HG02981 (cell line): Measurements from ENCODE around the gene GOLGA6L10.
"Not testable (repeated sequence)": the region's sequence is repeated elsewhere in the genome, so short reads cannot be mapped to it uniquely, and the experiment has no call there.

Source experiments
- ATAC-seq: cut with Tn5 transposase; IDR thresholded peaks from one replicate; pipeline ENCODE4 v1.9.1; 2021; ENCODE audit warnings: mild to moderate bottlenecking, moderate library complexity; ENCODE audit not compliant: unreplicated experiment

GOLGA6L10 gene

DNA sequence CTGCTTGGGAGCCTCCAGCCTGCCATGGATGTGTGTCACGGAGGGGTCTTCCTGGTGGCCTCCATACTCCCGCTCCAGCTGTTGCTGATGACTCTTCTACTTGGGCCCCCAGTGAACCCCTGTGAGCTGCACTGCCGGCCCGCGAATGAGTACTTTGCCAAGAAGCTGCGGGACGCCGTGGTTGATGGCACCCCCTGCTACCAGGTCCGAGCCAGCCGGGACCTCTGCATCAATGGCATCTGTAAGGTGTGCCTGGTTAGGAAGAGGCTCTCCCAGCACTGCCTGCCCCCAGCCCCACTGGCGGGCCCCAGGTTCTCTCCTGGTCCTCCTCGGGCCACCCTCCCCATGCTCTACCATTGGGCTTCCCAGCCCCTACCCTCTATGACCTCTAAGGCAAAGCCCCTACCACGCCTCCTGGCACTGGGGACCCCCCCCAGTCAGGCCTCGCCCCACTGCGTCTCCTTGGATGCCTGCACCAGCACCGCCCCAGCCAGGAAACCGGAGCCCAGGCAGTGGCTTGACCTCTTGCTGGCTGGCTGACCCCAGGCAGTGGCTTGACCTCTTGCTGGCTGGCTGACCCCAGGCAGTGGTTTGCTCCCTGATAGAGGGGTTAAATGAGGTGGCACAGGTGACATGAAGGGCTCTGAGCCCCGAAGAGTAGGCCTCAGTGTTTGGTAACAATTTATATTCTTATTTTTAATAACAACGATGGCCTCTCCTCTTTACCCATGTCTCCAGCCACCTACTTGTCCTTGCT is 29.6 kb downstream of the GOLGA6L10 start:
- ATAC-seq: not testable (repeated sequence)

DNA sequence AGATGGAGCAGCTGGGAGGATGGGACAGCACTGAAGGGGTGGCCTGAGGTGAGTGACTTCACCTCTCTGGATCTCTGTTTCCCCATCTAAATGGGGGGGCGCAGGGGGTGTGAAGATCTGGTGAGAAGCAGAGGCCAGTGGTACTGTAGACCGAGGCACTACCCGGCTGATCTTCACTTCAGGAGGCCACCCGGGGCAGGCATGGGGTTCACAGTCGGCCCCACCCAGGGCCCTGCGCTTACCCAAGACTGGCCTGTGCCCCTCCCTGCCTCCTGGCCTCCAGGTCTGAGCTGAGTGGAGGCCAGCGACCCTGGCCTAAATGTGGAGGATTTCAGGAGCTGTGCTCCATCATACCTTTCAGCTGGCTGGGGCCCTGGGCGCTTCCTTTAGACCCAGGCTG is 31.0 kb downstream of the GOLGA6L10 start:
- ATAC-seq: not testable (repeated sequence)

DNA sequence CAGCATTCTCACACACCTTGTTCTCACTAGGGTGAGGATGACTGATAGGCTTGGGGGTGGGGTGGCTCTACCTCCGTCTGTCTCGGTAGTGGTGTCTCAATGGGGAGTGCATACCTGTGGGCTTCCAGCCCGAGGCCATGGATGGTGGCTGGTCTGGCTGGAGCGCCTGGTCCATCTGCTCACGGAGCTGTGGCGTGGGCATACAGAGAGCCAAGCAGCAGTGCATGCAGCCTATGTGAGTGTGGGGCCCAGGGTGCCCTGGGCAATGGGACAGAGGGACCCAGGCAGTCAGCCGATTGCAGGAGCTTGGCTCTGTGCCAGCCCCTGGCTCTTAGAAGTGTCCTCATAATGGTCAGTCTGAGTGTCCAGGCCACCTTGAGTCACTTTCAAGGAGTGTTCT is 31.8 kb downstream of the GOLGA6L10 start:
- not testable (repeated sequence) for ATAC-seq

DNA sequence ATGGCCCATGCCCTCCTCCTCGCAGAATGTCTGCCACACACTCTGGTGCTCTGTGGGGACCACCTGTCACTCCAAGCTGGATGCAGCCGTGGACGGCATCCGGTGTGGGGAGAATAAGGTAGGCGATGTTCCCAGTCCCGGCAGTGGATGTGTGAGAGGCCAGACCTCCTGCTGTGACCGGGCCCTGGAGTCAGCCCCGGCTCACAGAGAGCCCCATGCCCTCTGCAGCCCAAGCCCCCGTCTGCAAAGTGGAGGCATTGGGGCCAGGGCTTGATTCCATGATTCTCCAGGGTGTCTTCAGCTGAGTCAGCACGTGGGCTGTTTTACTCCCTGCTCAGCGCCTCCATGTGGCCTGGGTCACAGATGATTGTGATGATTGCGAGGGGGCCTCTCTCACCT is 32.2 kb downstream of the GOLGA6L10 start:
- ATAC-seq: no peak

DNA sequence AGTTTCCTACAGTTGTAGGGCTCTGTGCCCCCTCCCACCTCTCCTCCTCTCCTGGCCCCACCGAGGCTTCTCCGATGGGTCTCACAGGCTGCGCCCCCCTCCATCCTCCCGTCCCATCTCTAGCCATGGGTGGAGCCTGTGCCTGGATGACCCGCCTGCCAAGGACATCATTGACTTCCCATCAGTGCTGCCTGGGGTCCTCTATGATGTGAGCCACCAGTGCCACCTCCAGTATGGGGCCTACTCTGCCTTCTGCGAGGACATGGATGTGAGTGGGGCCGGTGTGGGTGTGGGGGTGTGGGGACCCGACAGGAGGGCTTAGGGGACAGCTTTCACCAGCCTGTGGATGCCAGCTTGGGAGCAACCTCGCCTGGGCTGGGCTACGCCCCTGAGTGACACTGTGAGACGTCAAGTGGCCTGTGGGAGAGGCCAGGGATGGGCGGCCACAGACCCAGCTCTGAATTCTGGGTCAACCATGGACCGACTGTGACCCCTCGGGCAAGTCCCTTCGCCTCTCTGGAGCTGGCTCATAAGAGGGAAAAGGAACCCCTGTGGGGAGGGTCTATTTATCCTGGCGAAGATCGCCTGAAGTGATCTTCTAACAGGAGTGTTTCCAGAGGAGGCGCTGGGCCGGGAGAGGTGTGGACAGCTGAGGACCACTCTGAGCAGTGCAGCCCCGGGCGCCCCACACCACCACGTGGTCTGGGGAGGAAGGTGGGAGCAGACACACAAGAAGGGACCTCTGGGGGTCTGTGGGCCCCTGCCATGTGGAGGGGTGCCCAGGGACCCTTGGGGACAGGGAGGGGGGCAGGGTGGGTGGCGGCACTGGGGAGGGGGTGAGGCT is 32.8 kb downstream of the GOLGA6L10 start:
- not testable (repeated sequence) for ATAC-seq

DNA sequence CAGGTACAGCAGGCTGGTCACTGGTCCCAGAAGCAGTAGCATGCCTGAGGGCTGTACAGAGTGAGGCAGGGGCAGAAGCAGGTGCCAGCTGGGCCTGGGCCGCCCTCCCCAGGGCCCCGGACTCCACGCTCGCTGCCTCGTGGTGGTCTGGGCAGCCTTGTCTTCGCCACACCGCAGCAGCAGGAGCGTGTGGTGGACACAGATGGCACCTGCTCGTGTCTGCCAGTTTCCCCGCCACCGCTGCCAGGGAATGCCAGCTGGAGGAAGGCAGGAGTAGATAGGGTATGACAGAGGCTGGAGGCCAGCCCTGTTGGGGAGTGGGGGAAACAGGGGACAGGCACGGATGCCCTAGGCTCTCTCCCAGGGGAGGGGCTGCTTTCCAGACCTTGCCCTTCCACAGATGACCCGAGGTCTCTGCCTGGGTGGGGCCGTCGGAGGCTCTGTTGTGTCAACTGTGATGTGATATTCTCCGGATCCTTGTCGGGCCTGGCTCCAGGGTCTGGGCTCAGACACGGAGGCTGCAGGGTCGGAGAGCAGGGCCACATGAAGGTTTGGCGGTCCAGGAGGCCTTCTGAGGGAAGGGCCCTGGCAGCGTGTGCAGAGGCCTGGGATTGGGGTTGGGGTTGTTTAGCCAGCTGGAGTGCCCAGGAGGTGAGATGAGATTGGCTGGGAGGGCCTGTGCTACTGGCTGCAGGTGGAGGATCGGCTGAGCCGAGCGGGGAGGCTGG is 33.6 kb downstream of the GOLGA6L10 start:
- no peak for ATAC-seq

DNA sequence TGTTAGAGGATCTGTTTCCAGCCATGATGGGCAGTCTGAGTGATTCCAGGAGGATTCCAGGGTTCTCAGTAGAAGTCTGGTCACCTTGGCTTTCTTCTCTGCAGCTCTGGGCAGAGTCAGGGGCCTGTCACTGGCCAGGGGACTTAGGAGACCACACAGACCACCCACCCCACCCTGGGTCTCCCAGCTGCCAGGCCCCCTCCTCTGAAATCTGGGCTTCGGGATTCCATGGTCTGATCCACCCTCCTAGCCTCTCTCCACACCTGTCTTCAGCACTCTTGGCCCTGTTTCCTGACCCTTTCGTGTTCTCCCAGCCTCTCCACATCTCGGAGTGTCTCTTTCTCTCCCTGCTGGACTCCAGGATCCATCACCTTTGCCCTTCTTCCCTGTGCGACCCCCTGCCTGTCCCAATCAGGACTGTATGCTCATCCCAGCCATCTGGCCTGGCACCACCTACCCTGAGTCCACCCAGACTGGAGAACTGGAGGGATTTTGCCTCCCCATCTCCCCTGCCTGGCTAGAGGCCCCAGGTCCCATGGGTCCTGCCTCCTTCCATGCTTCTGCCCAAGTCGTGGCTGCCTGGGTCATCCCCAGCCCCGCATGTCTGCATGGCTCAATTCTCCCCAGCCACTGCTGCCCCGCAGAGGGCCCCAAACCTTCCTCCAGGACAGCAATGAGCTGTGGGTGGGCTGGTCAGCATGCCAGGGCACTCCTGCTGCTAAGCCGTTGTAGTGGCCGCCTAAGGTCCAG is 34.3 kb downstream of the GOLGA6L10 start:
- ATAC-seq: no peak

DNA sequence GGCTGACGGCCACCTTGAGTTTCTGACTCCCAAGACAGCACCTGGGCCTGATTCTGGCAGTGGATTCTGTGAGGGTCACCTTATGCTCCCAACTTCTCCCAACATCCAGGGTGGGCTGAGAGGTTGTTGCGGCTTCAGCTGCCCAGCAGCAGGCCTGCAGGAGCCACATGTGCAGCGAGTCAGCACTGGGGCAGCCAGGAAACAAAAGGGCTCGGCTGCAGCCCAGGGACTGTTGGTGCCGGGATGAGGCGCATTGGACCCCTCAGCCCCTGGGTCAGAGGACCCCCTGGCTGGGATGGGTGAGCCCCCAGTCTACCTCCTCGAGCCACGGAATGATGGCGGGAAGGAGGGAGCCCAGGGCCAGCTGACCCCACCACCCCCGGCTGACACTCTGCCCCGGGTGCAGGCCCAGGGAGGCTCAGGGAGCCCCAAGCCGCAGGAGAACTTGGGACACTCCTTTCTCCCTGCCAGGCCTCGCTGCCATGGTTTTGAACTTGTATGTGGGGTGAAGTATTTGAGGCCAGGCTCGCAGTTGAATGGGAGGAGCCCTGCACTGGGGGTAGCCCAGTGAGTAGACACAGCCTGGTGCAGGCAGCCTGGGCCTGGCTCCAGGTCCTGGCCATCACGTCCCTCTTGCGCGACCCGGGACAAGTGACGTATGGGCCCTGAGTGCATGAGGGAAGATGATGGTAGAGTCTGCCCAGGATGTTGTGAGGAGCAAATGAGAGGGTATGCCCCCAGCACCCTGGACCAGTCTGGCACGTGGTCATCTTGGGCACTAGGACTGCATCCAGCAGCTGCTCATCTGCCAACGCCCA is 35.1 kb downstream of the GOLGA6L10 start:
- not testable (repeated sequence) for ATAC-seq

DNA sequence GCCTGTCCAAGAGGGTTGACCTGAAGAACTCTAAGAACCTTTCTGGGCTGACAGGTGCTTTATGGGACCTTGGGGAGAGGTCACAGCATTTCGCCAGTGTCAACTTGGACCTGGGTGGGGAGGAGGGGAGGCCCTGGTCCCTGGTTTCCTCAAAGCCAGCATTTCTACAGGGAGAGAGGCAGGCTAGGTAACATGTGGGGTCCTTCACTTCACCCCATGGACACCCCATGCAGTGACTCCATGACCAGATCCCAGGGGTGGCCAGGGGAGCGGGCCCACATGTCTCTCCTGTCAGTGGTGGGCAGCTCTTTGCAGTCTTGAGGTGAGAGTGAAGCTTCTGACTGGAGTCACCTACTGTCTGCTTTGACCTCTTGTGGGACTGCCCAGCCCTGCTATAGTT is 35.8 kb downstream of the GOLGA6L10 start:
- ATAC-seq: no peak

DNA sequence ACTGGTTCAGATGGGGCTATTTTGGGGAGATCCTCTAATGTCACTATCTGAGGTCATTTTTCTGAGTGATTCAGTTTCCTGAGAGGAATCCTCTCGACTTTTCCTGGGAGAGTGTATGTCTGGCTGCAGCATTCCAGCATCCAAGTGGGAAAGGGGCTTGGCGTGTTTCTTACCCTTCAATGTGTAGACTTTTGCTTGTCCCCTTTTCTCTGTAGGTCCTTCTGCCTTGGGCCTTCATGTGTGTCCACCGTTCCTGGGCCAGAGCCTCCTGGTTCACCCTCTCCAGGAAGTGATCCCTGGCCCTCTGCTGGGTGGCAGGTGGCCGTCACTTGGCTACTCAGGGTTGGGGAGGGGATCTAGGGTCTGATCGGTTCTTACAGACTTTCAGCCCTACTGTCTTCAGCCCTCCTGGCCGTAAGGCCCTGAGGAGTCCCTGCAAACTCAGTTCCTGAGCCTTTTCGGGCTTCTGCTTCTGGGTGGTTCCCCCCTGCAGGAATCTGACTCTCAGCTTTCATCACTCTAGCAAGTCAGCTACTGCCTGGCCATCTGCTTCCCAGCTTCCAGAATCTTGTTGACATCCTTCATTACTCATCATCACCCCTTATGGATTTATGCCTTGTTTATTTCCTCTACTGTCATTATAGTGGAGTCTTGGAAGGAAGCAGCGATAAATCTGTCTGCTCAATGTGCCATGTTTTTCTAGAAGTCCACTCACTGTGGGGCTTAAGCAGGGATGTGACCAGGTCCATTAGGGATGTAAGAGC is 36.5 kb downstream of the GOLGA6L10 start:
- no peak for ATAC-seq

DNA sequence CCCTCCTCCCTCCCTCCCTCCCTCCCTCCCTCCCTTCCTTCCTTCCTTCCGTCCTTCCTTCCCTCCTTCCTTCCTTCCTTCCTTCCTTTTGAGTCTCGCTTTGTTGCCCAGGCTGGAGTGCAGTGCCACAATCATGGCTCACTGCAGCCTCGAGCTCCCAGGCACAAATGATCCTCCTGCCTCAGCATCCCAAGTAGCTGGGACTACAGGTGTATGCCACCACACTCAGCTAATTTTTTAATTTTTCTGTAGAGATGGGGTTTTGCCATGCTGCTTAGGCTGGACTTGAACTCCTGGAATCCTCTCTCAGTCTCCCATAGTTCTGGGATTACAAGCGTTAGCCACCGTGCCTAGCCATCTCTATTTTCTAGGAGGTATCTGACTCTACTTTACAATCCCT is 38.0 kb downstream of the GOLGA6L10 start:
- not testable (repeated sequence) for ATAC-seq

DNA sequence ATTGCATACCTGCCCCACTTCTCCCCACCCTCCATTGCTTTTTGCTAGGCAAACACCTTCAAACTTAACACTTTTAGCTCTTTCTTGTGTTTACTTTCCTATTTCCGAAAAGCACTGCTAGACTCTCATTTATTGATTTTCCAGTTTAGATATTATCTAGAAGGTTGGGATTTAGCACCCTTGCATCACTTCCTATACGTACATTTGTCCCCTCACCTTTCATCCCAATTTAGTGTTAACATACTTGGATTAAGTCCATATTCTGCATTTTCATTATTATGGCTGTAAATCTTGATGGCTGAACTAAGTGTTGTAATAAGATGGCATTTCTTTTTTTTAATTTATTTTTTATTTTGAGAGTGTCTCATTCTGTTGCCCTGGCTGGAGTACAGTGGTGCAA is 39.5 kb downstream of the GOLGA6L10 start:
- no peak for ATAC-seq

DNA sequence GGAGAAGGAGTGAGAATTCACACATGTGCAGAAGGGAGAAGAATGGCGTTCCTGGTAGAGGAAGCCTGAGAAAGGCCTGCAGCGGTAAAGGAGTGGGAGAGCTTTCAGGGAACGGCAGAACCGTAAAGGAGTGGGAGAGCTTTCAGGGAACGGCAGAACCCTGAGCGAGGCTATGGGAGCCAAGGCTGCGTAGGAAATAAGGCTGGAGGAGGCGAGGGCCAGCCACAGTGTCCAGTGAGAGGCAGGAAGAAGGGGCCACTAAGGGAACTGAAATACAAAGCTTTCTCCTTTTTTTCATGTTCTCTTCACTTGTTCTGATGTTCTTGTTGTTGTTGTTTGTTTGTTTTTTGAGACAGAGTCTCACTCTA is 41.6 kb downstream of the GOLGA6L10 start:
- ATAC-seq: no peak

DNA sequence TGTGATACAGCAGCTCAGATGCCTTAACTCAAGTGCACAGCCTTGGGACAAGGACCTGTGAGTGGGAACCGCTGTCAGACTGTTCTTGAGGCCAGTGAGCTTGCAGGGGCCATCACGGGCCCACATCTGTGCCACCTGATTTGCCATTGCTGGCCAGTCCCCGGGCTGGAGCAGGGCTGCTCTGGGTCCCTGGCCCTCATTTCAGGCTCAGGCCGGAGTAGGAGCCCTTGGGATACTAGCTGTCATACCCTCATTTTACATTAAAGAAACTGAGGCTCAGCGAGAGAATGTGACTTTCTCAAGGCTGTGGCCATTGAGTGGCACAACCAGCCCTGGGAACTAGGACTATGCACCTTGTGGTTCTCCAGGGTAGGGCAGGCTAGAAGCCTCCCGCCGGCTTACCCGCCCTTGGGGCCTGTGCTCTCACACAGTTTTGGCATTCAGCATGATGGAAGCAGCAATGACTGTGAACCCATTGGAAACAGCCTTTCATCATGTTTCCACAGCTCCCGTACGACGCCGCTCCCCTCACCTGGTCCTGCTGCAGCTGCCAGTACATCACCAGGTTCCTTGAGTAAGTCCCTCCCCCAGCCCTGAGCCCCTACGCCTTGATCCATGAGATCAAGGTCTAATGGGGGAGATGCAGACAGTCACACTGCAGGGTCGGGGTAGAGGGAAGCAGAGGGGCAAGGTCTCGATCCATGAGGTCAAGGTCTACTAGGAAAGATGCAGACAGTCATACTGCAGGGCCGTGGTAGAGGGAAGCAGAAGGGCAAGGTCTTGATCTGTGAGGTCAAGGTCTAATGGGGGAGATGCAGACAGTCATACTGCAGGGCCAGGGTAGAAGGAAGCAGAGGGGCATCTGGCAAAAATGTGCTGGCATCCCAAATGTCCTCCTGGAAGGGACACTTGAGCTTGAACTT is 42.2 kb downstream of the GOLGA6L10 start:
- ATAC-seq: no peak

DNA sequence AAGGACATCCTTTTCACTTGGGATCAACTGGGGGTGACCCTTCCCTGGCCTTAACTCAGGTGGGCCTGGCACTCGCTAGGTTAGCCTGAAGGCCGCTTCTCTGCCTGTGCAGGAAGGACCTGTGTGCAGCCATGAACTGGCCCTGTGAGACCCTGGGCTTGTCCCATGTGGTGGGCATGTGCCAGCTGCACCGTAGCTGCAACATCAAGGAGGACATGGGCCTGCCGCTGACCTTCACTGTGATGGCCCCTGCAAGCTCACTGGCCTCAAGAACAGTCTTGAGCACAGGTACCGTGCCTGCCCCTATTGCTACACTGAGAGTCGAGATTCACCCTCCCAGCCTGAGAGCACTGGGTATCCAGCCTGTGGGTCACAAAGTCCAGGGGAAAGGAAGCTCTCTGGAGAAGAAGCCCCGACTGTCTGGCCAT is 43.6 kb downstream of the GOLGA6L10 start:
- ATAC-seq: no peak

DNA sequence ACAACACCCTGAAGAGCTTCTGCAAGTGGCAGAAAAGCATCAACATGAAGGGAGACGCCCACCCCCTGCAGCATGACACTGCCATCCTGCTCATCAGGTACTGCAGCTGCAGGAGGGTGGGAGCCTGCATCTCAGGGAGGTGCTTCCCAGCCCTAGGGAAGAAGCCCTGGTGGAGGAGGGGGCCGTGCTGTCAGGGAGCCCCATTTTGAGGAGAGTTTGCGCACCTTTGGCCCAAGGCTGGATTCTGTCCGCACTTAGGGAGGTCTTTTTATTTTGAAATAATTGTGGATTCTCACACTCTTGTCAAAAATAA is 44.5 kb downstream of the GOLGA6L10 start:
- no peak for ATAC-seq

DNA sequence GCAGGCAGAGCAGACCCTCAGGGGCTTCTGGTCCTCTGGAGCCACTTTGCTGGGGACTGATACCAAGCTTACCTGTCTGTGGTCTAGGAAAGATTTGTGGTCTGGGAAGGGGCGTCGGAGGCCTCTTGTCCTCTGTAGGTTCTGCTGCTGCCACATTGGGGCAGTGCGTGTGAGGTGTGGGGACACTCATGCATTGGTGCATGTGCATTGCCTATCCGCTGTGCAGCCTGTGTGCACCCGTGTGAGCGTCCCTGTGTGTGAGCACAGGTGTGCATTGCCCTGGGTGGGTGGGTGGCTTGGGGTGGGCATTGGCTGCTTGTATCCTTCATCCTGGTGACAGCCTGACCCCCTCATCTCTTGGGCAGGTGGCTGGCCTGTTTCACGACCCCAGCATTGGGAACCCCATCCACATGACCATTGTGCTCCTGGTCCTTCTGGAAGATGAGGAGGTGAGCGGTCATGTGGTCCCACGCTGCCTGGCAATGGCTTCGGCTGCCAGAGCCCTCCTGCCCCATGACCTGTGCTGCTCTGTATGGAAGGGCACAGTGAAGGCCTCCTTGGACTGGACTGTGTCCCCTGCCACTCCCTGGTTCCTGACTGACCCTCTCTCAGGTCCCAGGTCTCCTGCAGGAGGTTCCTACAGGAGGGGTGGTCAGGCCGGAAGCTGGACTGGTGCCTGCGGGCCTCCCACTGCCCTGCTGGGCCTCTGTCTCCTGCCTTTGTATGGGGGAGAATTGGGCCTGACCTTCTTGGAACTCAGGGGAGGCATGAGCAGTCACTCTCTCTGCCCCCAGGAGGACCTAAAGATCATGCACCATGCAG is 45.1 kb downstream of the GOLGA6L10 start:
- ATAC-seq: no peak
